8988T (cell line): ENCODE results near the gene SIX1.

Source experiments
- DNase-seq: peaks from one replicate; pipeline ENCODE4 v3.0.0; 2011

The SIX1 gene

GRCh38 chr14:60641742-60642269, 7.5 kb downstream of the SIX1 start:
- DNase-seq = no peak

GRCh38 chr14:60640859-60641741, 8.2 kb downstream of the SIX1 start:
- DNase-seq = no peak

GRCh38 chr14:60639674-60640073, 9.6 kb downstream of the SIX1 start:
- DNase-seq = no peak

GRCh38 chr14:60637479-60638315, 11.6 kb downstream of the SIX1 start:
- no peak for DNase-seq

GRCh38 chr14:60636879-60637478, 12.3 kb downstream of the SIX1 start:
- no peak for DNase-seq

- no peak for DNase-seq
These were observed 15.1 kb downstream of the SIX1 start for GRCh38 chr14:60634153-60634552.

- DNase-seq = no peak
These were observed 16.5 kb downstream of the SIX1 start for GRCh38 chr14:60632777-60633176.

- DNase-seq = no peak
These were observed 17.0 kb downstream of the SIX1 start for GRCh38 chr14:60632257-60632656.

GRCh38 chr14:60631842-60632241, 17.4 kb downstream of the SIX1 start:
- no peak for DNase-seq

GRCh38 chr14:60630129-60630528, 19.1 kb downstream of the SIX1 start:
- DNase-seq = no peak

- no peak for DNase-seq
These were observed 20.4 kb downstream of the SIX1 start for GRCh38 chr14:60628892-60629291.

GRCh38 chr14:60622917-60623257, 26.4 kb downstream of the SIX1 start:
- no peak for DNase-seq

- DNase-seq = no peak
These were observed 26.9 kb downstream of the SIX1 start for GRCh38 chr14:60622210-60622916.

GRCh38 chr14:60621386-60621785, 27.9 kb downstream of the SIX1 start:
- no peak for DNase-seq

GRCh38 chr14:60618241-60618640, 31.0 kb downstream of the SIX1 start:
- DNase-seq = no peak

GRCh38 chr14:60616461-60616959, 32.8 kb downstream of the SIX1 start:
- no peak for DNase-seq

- no peak for DNase-seq
These were observed 47.0 kb downstream of the SIX1 start for GRCh38 chr14:60602291-60602690.

- no peak for DNase-seq
These were observed 49.5 kb downstream of the SIX1 start for GRCh38 chr14:60599727-60600126.

GRCh38 chr14:60596139-60596538, 53.1 kb downstream of the SIX1 start:
- DNase-seq = no peak

- no peak for DNase-seq
These were observed 55.2 kb downstream of the SIX1 start for GRCh38 chr14:60594062-60594461.
